Panc1 (cell line): Measurements from ENCODE around the gene C16orf89. TPM values are rescaled to one million over a fixed set of nuclear protein-coding genes. Genes with fewer than 3 reads are reported as not detected.
A peak's percentile ranks its signal among the peaks of the same experiment; 100 is the strongest.

Source experiments
- ATAC-seq: fragments of 200-7000 bp; cut with Tn5 transposase; 2 replicates; pipeline ENCODE4 v1.9.1; 2020; ENCODE audit warnings: mild to moderate bottlenecking, moderate library complexity
- BruUV-seq: library from RNA; stranded (reverse); fragments of 400-500 nt; replicated peaks from 2 replicates; lab custom pipeline; 2021; lab: Mats Ljungman, UMichigan
- CTCF ChIA-PET: fragments of 300-600 bp; sonication (Branson Sonifier 250); formaldehyde crosslinking; loops from one replicate; lab custom pipeline; 2022; ENCODE audit warnings: antibody characterized with exemption; lab: Charles Lee
- POLR2A ChIA-PET: fragments of 300-600 bp; sonication (Branson Sonifier 250); formaldehyde crosslinking; loops from one replicate; lab custom pipeline; 2022; ENCODE audit warnings: antibody characterized with exemption; lab: Charles Lee
- DNase-seq: peaks from one replicate; pipeline ENCODE4 v3.0.0-alpha.2; 2010; ENCODE audit warnings: low read depth, low spot score
- H3K27ac ChIP-seq: 2 replicates; pipeline ENCODE4 v1.5.1; 2011; ENCODE audit warnings: mild to moderate bottlenecking, low read length, inconsistent platforms
- H3K27me3 ChIP-seq: fragments of 200-500 bp; sonication (Bioruptor generic); 2 replicates; pipeline ENCODE4 v1.6.0; 2014; ENCODE audit warnings: low read length, inconsistent platforms; ENCODE audit not compliant: control insufficient read depth, insufficient read depth
- H3K36me3 ChIP-seq: fragments of 200-500 bp; sonication (Bioruptor generic); 2 replicates; pipeline ENCODE4 v1.5.1; 2014; ENCODE audit warnings: inconsistent platforms, mild to moderate bottlenecking, low read length, moderate library complexity; ENCODE audit not compliant: control insufficient read depth, insufficient read depth
- H3K4me1 ChIP-seq: 2 replicates; pipeline ENCODE4 v1.5.1; 2011; ENCODE audit warnings: inconsistent platforms, mild to moderate bottlenecking, low read length, moderate library complexity; ENCODE audit not compliant: control insufficient read depth, insufficient read depth
- H3K4me3 ChIP-seq, 2 experiments: 2 replicates each; pipeline ENCODE4 v1.5.1; 2011 to 2012; ENCODE audit warnings: low read depth in 2 of 2, low read length in 2 of 2, mild to moderate bottlenecking in 2 of 2, inconsistent platforms in 1 of 2, moderate library complexity in 1 of 2
- H3K9me3 ChIP-seq: fragments of 200-500 bp; sonication (Bioruptor generic); 2 replicates; pipeline ENCODE4 v1.5.1; 2014; ENCODE audit warnings: low read depth, mild to moderate bottlenecking, inconsistent platforms, low read length, moderate library complexity; ENCODE audit not compliant: control insufficient read depth, insufficient read depth
- CTCF ChIP-seq: fragments of 450-650 bp; IDR thresholded peaks from 2 replicates; pipeline ENCODE4 v1.5.1; 2017; ENCODE audit warnings: mild to moderate bottlenecking
- POLR2AphosphoS5 ChIP-seq: IDR thresholded peaks from 2 replicates; pipeline ENCODE4 v1.6.1; 2012; ENCODE audit warnings: mild to moderate bottlenecking, low read depth, low read length, moderate library complexity
- SIN3A ChIP-seq: IDR thresholded peaks from 2 replicates; pipeline ENCODE4 v1.6.1; 2012; ENCODE audit warnings: low read depth, mild to moderate bottlenecking, low read length, moderate library complexity, borderline replicate concordance; ENCODE audit not compliant: insufficient read depth
- TCF7L2 ChIP-seq: IDR thresholded peaks from 2 replicates; pipeline ENCODE4 v1.6.1; 2011; ENCODE audit warnings: mild to moderate bottlenecking, low read depth, low read length, inconsistent platforms
- in situ Hi-C: cut with HindIII; loops from 2 replicates; pipeline ENCODE4 v1.10.0; 2016; ENCODE audit warnings: low sequenced_read_pairs, low pct_unique_long_range_greater_than_20kb
- intact Hi-C: fragments of 100-400 bp; cut with micrococcal nuclease; formaldehyde crosslinking; loops from one replicate; pipeline ENCODE4 v1.10.0; 2022; ENCODE audit not compliant: unreplicated experiment
- total RNA-seq: library from RNA; stranded (reverse); gene quantifications from one replicate; pipeline ENCODE4 v1.2.1, GENCODE V29; 2021; ENCODE audit not compliant: unreplicated experiment
- TF ChIP-seq, protein P1 (sequence below), 2 experiments: IDR thresholded peaks; 2 replicates each; pipeline ENCODE4 v1.6.1; 2011 to 2012; ENCODE audit warnings: low read depth in 2 of 2, control low read depth in 1 of 2, low read length in 1 of 2, mild to moderate bottlenecking in 1 of 2, moderate library complexity in 1 of 2; ENCODE audit not compliant: insufficient read depth in 1 of 2

The C16orf89 gene
- total RNA-seq, 1 experiment from 2014 or later = not detected

DNA sequence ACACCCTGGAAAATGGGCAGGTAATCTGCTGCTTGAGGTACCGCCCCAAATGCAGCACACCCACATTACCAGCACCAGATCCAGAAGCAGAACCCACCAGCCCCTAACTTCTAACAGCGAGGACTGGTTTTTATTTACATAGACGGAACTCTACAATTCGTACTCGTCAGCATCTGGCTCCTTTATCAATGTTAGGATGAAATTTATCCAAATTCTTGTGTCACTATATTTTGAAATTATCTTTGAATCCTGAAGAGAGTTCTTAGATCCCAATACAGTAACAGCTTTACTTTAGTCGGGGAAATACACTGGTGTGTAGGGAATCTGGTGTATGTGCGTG is 5.6 kb upstream of the C16orf89 start:
- Histone ChIP-seq H3K4me3 (peak overlapping the region; percentile 81), H3K9me3 (no peaks in the 10 kb centered on the region), H3K36me3 (peaks cover 2% of the 10 kb centered on the region), H3K4me1 (peaks cover 5% of the 10 kb centered on the region; the same call in 1 of the 2 replicates), H3K27me3 (no peaks in the 10 kb centered on the region), H3K27ac (peak overlapping the region; percentile 91)
- no peak for DNase-seq
- BruUV-seq = no TSS peak
- intact Hi-C loops = no loop called here
- no peak for TF ChIP-seq SIN3A
- TF ChIP-seq, protein P1, sequence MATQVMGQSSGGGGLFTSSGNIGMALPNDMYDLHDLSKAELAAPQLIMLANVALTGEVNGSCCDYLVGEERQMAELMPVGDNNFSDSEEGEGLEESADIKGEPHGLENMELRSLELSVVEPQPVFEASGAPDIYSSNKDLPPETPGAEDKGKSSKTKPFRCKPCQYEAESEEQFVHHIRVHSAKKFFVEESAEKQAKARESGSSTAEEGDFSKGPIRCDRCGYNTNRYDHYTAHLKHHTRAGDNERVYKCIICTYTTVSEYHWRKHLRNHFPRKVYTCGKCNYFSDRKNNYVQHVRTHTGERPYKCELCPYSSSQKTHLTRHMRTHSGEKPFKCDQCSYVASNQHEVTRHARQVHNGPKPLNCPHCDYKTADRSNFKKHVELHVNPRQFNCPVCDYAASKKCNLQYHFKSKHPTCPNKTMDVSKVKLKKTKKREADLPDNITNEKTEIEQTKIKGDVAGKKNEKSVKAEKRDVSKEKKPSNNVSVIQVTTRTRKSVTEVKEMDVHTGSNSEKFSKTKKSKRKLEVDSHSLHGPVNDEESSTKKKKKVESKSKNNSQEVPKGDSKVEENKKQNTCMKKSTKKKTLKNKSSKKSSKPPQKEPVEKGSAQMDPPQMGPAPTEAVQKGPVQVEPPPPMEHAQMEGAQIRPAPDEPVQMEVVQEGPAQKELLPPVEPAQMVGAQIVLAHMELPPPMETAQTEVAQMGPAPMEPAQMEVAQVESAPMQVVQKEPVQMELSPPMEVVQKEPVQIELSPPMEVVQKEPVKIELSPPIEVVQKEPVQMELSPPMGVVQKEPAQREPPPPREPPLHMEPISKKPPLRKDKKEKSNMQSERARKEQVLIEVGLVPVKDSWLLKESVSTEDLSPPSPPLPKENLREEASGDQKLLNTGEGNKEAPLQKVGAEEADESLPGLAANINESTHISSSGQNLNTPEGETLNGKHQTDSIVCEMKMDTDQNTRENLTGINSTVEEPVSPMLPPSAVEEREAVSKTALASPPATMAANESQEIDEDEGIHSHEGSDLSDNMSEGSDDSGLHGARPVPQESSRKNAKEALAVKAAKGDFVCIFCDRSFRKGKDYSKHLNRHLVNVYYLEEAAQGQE (IDR thresholded peaks at IDR 0.05; ENCODE audit: insufficient read depth in 1 of 2, low read depth in 2 of 2, low read length in 1 of 2) = no peak
- no peak for TF ChIP-seq POLR2AphosphoS5
- no peak for TF ChIP-seq TCF7L2
- TF ChIP-seq CTCF = no peak
- in situ Hi-C loops = no loop called here
- ChIA-PET CTCF (interaction anchor here (0.6 kb wide), 1 partner anchor 31 kb away, joined by 3 read pairs; no protein-coding TSS in a partner anchor), POLR2A (no interaction called here)
- no peak for ATAC-seq

GRCh38 chr16:5070431-5071186 is 4.9 kb upstream of the C16orf89 start:
- H3K4me3 ChIP-seq = no peak overlapping the region
- peak overlapping the region; percentile 91 for H3K27ac ChIP-seq
- H3K4me1 ChIP-seq = peaks cover 5% of the 10 kb centered on the region; the same call in 1 of the 2 replicates
- in situ Hi-C loops (no loop called here), intact Hi-C loops (no loop called here)
- no peak for ATAC-seq
- ChIA-PET POLR2A (no interaction called here), CTCF (no interaction called here)
- TF ChIP-seq SIN3A = no peak
- no peak for TF ChIP-seq POLR2AphosphoS5
- TF ChIP-seq, protein P1 (IDR thresholded peaks at IDR 0.05; ENCODE audit: insufficient read depth in 1 of 2, low read depth in 2 of 2, low read length in 1 of 2) = no peak
- no peak for TF ChIP-seq CTCF
- TF ChIP-seq TCF7L2 = no peak
- no peaks in the 10 kb centered on the region for H3K9me3 ChIP-seq
- no peak for DNase-seq
- BruUV-seq = no TSS peak
- H3K27me3 ChIP-seq = no peaks in the 10 kb centered on the region
- peaks cover 2% of the 10 kb centered on the region for H3K36me3 ChIP-seq
